Panc1 (cell line): ENCODE measurements around the gene OR9A4. TPM values are rescaled to one million over a fixed set of nuclear protein-coding genes. Genes with fewer than 3 reads are reported as not detected.

Experiments used
- ATAC-seq: fragments of 200-7000 bp; cut with Tn5 transposase; 2 replicates; pipeline ENCODE4 v1.9.1; 2020; ENCODE audit warnings: mild to moderate bottlenecking, moderate library complexity
- BruUV-seq: library from RNA; stranded (reverse); fragments of 400-500 nt; replicated peaks from 2 replicates; lab custom pipeline; 2021; lab: Mats Ljungman, UMichigan
- CTCF ChIA-PET: fragments of 300-600 bp; sonication (Branson Sonifier 250); formaldehyde crosslinking; loops from one replicate; lab custom pipeline; 2022; ENCODE audit warnings: antibody characterized with exemption; lab: Charles Lee
- POLR2A ChIA-PET: fragments of 300-600 bp; sonication (Branson Sonifier 250); formaldehyde crosslinking; loops from one replicate; lab custom pipeline; 2022; ENCODE audit warnings: antibody characterized with exemption; lab: Charles Lee
- DNase-seq: peaks from one replicate; pipeline ENCODE4 v3.0.0-alpha.2; 2010; ENCODE audit warnings: low read depth, low spot score
- H3K27ac ChIP-seq: 2 replicates; pipeline ENCODE4 v1.5.1; 2011; ENCODE audit warnings: mild to moderate bottlenecking, low read length, inconsistent platforms
- H3K27me3 ChIP-seq: fragments of 200-500 bp; sonication (Bioruptor generic); 2 replicates; pipeline ENCODE4 v1.6.0; 2014; ENCODE audit warnings: low read length, inconsistent platforms; ENCODE audit not compliant: control insufficient read depth, insufficient read depth
- H3K36me3 ChIP-seq: fragments of 200-500 bp; sonication (Bioruptor generic); 2 replicates; pipeline ENCODE4 v1.5.1; 2014; ENCODE audit warnings: inconsistent platforms, mild to moderate bottlenecking, low read length, moderate library complexity; ENCODE audit not compliant: control insufficient read depth, insufficient read depth
- H3K4me1 ChIP-seq: 2 replicates; pipeline ENCODE4 v1.5.1; 2011; ENCODE audit warnings: inconsistent platforms, mild to moderate bottlenecking, low read length, moderate library complexity; ENCODE audit not compliant: control insufficient read depth, insufficient read depth
- H3K4me3 ChIP-seq, 2 experiments: 2 replicates each; pipeline ENCODE4 v1.5.1; 2011 to 2012; ENCODE audit warnings: low read depth in 2 of 2, low read length in 2 of 2, mild to moderate bottlenecking in 2 of 2, inconsistent platforms in 1 of 2, moderate library complexity in 1 of 2
- H3K9me3 ChIP-seq: fragments of 200-500 bp; sonication (Bioruptor generic); 2 replicates; pipeline ENCODE4 v1.5.1; 2014; ENCODE audit warnings: low read depth, mild to moderate bottlenecking, inconsistent platforms, low read length, moderate library complexity; ENCODE audit not compliant: control insufficient read depth, insufficient read depth
- POLR2AphosphoS5 ChIP-seq: IDR thresholded peaks from 2 replicates; pipeline ENCODE4 v1.6.1; 2012; ENCODE audit warnings: mild to moderate bottlenecking, low read depth, low read length, moderate library complexity
- SIN3A ChIP-seq: IDR thresholded peaks from 2 replicates; pipeline ENCODE4 v1.6.1; 2012; ENCODE audit warnings: low read depth, mild to moderate bottlenecking, low read length, moderate library complexity, borderline replicate concordance; ENCODE audit not compliant: insufficient read depth
- TCF7L2 ChIP-seq: IDR thresholded peaks from 2 replicates; pipeline ENCODE4 v1.6.1; 2011; ENCODE audit warnings: mild to moderate bottlenecking, low read depth, low read length, inconsistent platforms
- in situ Hi-C: cut with HindIII; loops from 2 replicates; pipeline ENCODE4 v1.10.0; 2016; ENCODE audit warnings: low sequenced_read_pairs, low pct_unique_long_range_greater_than_20kb
- intact Hi-C: fragments of 100-400 bp; cut with micrococcal nuclease; formaldehyde crosslinking; loops from one replicate; pipeline ENCODE4 v1.10.0; 2022; ENCODE audit not compliant: unreplicated experiment
- total RNA-seq: library from RNA; stranded (reverse); gene quantifications from one replicate; pipeline ENCODE4 v1.2.1, GENCODE V29; 2021; ENCODE audit not compliant: unreplicated experiment
- TF ChIP-seq, protein P1 (sequence below): fragments of 450-650 bp; IDR thresholded peaks from 2 replicates; pipeline ENCODE4 v1.5.1; 2017; ENCODE audit warnings: mild to moderate bottlenecking
- TF ChIP-seq, protein P2 (sequence below), 2 experiments: IDR thresholded peaks; 2 replicates each; pipeline ENCODE4 v1.6.1; 2011 to 2012; ENCODE audit warnings: low read depth in 2 of 2, control low read depth in 1 of 2, low read length in 1 of 2, mild to moderate bottlenecking in 1 of 2, moderate library complexity in 1 of 2; ENCODE audit not compliant: insufficient read depth in 1 of 2

The OR9A4 gene
- total RNA-seq, 1 experiment from 2014 or later = not detected

DNA sequence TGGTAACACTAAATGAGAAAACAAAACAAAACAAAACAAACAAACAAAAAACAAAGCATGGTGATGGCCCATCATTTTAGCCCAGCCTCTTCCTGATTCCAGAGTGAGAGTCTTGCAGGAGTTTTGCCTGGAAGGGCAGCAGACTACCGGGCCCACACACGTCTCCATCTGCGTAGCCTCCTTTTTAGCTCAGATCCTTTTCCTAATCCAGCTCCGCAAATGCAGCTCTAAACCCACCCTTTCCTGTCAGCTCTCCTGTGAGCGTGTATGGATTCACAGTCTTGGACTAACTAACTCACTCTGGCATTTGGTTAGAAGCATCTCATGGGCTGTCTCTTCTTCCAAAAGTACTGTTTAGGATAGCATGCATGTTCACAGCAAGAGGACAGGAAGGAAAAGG lies 14.0 kb downstream of the OR9A4 start:
- POLR2A ChIA-PET = no interaction called here
- BruUV-seq = no TSS peak
- H3K4me3 ChIP-seq = no peak overlapping the region
- TF ChIP-seq, protein P1, sequence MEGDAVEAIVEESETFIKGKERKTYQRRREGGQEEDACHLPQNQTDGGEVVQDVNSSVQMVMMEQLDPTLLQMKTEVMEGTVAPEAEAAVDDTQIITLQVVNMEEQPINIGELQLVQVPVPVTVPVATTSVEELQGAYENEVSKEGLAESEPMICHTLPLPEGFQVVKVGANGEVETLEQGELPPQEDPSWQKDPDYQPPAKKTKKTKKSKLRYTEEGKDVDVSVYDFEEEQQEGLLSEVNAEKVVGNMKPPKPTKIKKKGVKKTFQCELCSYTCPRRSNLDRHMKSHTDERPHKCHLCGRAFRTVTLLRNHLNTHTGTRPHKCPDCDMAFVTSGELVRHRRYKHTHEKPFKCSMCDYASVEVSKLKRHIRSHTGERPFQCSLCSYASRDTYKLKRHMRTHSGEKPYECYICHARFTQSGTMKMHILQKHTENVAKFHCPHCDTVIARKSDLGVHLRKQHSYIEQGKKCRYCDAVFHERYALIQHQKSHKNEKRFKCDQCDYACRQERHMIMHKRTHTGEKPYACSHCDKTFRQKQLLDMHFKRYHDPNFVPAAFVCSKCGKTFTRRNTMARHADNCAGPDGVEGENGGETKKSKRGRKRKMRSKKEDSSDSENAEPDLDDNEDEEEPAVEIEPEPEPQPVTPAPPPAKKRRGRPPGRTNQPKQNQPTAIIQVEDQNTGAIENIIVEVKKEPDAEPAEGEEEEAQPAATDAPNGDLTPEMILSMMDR = no peak
- TF ChIP-seq POLR2AphosphoS5 (no peak), TCF7L2 (no peak), SIN3A (no peak)
- TF ChIP-seq, protein P2, sequence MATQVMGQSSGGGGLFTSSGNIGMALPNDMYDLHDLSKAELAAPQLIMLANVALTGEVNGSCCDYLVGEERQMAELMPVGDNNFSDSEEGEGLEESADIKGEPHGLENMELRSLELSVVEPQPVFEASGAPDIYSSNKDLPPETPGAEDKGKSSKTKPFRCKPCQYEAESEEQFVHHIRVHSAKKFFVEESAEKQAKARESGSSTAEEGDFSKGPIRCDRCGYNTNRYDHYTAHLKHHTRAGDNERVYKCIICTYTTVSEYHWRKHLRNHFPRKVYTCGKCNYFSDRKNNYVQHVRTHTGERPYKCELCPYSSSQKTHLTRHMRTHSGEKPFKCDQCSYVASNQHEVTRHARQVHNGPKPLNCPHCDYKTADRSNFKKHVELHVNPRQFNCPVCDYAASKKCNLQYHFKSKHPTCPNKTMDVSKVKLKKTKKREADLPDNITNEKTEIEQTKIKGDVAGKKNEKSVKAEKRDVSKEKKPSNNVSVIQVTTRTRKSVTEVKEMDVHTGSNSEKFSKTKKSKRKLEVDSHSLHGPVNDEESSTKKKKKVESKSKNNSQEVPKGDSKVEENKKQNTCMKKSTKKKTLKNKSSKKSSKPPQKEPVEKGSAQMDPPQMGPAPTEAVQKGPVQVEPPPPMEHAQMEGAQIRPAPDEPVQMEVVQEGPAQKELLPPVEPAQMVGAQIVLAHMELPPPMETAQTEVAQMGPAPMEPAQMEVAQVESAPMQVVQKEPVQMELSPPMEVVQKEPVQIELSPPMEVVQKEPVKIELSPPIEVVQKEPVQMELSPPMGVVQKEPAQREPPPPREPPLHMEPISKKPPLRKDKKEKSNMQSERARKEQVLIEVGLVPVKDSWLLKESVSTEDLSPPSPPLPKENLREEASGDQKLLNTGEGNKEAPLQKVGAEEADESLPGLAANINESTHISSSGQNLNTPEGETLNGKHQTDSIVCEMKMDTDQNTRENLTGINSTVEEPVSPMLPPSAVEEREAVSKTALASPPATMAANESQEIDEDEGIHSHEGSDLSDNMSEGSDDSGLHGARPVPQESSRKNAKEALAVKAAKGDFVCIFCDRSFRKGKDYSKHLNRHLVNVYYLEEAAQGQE (IDR thresholded peaks at IDR 0.05; ENCODE audit: insufficient read depth in 1 of 2, low read depth in 2 of 2, low read length in 1 of 2) = no peak
- DNase-seq (no peak), ATAC-seq (no peak)
- H3K27ac ChIP-seq = no peak overlapping the region
- H3K9me3 ChIP-seq = no peaks in the 10 kb centered on the region
- intact Hi-C loops (no loop called here), in situ Hi-C loops (no loop called here)
- H3K4me1 ChIP-seq = no peaks in the 10 kb centered on the region
- CTCF ChIA-PET = no interaction called here
- H3K27me3 ChIP-seq = no peaks in the 10 kb centered on the region
- H3K36me3 ChIP-seq = no peaks in the 10 kb centered on the region

DNA sequence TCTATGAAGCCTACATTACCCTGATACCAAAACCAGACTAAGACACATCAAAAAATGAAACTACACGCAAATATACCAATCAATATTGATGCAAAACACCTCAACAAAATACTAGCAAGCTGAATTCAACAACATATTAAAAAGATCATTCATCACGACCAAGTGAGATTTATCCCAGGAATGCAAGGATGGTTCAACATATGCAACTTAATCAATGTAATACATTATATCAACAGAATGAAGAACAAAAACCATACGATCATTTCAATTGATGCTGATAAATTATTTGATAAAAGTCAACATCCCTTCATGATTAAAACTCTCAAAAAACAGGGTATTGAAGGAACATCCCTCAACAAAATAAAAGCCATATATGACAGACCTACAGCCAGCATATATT lies 24.9 kb downstream of the OR9A4 start:
- H3K27me3 ChIP-seq = no peaks in the 10 kb centered on the region
- intact Hi-C loops (no loop called here), in situ Hi-C loops (no loop called here)
- no TSS peak for BruUV-seq
- POLR2A ChIA-PET = no interaction called here
- no peak for ATAC-seq
- CTCF ChIA-PET = no interaction called here
- no peaks in the 10 kb centered on the region for H3K36me3 ChIP-seq
- H3K27ac ChIP-seq = no peak overlapping the region
- no peaks in the 10 kb centered on the region for H3K9me3 ChIP-seq
- H3K4me1 ChIP-seq = no peaks in the 10 kb centered on the region
- no peak for DNase-seq
- TF ChIP-seq SIN3A (no peak), POLR2AphosphoS5 (no peak), TCF7L2 (no peak)
- TF ChIP-seq, protein P1 = no peak
- TF ChIP-seq, protein P2 (IDR thresholded peaks at IDR 0.05; ENCODE audit: insufficient read depth in 1 of 2, low read depth in 2 of 2, low read length in 1 of 2) = no peak
- H3K4me3 ChIP-seq = no peak overlapping the region
